ENCODE data around the gene PRKCZ. TPM values are rescaled to one million over a fixed set of nuclear protein-coding genes. Genes with fewer than 3 reads are reported as not detected.

Gene PRKCZ
- total and polyA plus RNA-seq, 7 donors: 0.07 to 2.3 (median 0.42) TPM; not detected in 1

DNA sequence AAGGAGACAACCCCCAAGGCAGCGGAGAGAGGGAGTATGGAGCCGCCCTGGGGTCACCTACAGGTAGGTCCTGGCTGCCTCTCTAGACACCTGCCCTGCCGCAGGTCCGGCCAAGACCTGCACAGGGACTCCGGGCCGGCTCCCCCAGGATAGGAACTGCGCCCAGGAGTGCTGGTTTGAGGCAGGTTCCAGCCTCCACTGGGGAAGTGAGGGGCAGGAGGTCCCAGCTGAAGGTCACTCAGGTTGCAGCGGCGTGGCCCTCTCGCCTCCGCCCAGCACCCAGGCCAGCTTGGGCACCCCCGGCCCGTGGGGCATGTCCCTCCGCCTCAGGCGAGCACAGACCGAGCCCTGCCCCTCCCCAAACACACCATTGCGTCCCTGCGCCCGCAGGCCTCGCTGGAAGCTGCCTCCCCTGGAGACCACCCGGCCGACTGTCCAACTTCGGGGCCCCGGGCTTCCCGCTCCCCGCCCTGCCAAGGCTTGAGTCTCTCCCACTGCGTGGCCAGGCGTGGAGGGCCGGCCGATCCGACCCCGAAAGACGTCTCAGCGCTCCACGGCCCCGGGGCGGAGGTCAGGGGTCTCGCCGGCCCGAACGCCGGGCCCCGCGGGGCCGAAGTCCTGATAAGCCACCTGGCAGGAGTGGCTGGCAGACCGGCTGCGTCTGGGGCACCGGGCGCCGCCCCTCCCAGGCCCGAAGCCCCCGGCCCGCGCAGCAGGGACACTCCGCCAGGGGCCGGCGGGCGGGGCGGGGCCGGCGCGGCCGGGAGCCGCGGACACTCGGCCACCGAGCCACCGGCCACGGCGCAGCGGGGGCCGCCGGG, 176.5 kb downstream of the PRKCZ start:
- Histone ChIP-seq H3K36me3 (ENCODE audit: insufficient read depth in 1 of 2, low read depth in 1 of 2) (no peaks in the 10 kb centered on the region), H3K27me3 (ENCODE audit: insufficient read depth in 3 of 3, low read length in 2 of 3) (no peaks in the 10 kb centered on the region), H3K4me3 (peak overlapping the region; percentile 87), H3K4me1 (peaks cover 23% of the 10 kb centered on the region), H3K27ac (peak overlapping the region; percentile 99), H3K9me3 (no peaks in the 10 kb centered on the region)
- DNase-seq (peak in 1 of 2 donors; percentile 22), ATAC-seq (peak in 2 of 4 donors; percentile 0 to 10)
- TF ChIP-seq, protein P1, sequence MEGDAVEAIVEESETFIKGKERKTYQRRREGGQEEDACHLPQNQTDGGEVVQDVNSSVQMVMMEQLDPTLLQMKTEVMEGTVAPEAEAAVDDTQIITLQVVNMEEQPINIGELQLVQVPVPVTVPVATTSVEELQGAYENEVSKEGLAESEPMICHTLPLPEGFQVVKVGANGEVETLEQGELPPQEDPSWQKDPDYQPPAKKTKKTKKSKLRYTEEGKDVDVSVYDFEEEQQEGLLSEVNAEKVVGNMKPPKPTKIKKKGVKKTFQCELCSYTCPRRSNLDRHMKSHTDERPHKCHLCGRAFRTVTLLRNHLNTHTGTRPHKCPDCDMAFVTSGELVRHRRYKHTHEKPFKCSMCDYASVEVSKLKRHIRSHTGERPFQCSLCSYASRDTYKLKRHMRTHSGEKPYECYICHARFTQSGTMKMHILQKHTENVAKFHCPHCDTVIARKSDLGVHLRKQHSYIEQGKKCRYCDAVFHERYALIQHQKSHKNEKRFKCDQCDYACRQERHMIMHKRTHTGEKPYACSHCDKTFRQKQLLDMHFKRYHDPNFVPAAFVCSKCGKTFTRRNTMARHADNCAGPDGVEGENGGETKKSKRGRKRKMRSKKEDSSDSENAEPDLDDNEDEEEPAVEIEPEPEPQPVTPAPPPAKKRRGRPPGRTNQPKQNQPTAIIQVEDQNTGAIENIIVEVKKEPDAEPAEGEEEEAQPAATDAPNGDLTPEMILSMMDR (IDR thresholded peaks at IDR 0.05): no peak
- intact Hi-C loops (cut with DNase I): no loop called here
- WGBS, 3 donors: 17 to 25% (median 22%) methylated on average over 54 to 73 of the region's 73 CpGs

GRCh38 chr1:2227346-2228156, 177.3 kb downstream of the PRKCZ start:
- H3K4me3 ChIP-seq: peak overlapping the region; percentile 87
- H3K9me3 ChIP-seq: no peaks in the 10 kb centered on the region
- peaks cover 31% of the 10 kb centered on the region for H3K4me1 ChIP-seq
- H3K36me3 ChIP-seq (ENCODE audit: insufficient read depth in 1 of 2, low read depth in 1 of 2): no peaks in the 10 kb centered on the region
- H3K27ac ChIP-seq: peak overlapping the region; percentile 99
- WGBS, 3 donors: 0 to 1% (median 0%) methylated on average over 27 to 126 of the region's 129 CpGs
- TF ChIP-seq, protein P1 (IDR thresholded peaks at IDR 0.05): peak; percentile 8
- intact Hi-C loops (cut with DNase I): no loop called here
- peak; percentile 96 to 99 for DNase-seq
- ATAC-seq: peak; percentile 89 to 93 (median 91)
- H3K27me3 ChIP-seq (ENCODE audit: insufficient read depth in 3 of 3, low read length in 2 of 3): no peaks in the 10 kb centered on the region

DNA sequence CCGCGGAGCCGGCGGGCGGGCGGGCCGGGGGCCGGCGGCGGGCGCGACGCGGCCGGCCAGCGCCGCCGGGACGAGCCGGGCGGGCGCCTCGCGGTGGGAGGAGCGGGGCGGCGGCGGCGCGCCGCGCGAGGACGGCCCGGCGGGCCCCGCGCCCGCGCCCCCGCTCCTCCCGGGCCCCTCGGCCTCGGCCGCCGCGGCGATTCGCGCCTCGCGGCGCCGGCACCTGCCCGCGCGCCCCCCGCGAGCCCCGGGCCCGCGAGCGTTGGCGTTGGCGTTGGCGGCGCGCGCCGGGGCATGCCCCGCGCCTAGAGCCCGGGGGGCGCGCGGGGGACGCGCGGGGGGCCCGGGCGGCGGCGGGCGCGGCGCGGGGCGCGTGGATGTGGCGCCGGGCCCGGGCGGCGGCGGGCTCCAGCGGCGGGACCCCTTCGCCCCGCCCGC, 178.0 kb downstream of the PRKCZ start, which contains the start of gene SKI:
SKI (plus strand) TSS at position 163 of the 438 bp plus-strand sequence. CDS start 448 bp downstream, outside the sequence.
- Histone ChIP-seq H3K27ac (peak within 1 kb of the TSS; percentile 99), H3K4me1 (peaks cover 36% of the 10 kb centered on the region), H3K9me3 (no peaks in the 10 kb centered on the region), H3K27me3 (ENCODE audit: insufficient read depth in 3 of 3, low read length in 2 of 3) (no peaks in the 10 kb centered on the region), H3K36me3 (ENCODE audit: insufficient read depth in 1 of 2, low read depth in 1 of 2) (no peaks in the 10 kb centered on the region), H3K4me3 (peak within 1 kb of the TSS; percentile 87)
- 0 to 1% methylated on average over 5 to 95 of the region's 100 CpGs; no CpG with 5 or more reads in 1 of the 3 donors for WGBS, 3 donors
- intact Hi-C loops (cut with DNase I): no loop called here
- TF ChIP-seq, protein P1 (IDR thresholded peaks at IDR 0.05): no peak
- DNase-seq (no peak), ATAC-seq (no peak)

DNA sequence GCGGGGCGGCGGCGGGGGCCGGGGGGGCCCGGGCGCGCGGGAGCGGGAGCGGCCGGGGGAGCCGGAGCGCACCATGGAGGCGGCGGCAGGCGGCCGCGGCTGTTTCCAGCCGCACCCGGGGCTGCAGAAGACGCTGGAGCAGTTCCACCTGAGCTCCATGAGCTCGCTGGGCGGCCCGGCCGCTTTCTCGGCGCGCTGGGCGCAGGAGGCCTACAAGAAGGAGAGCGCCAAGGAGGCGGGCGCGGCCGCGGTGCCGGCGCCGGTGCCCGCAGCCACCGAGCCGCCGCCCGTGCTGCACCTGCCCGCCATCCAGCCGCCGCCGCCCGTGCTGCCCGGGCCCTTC, 178.5 kb downstream of the PRKCZ start:
- no peaks in the 10 kb centered on the region for H3K36me3 ChIP-seq (ENCODE audit: insufficient read depth in 1 of 2, low read depth in 1 of 2)
- TF ChIP-seq, protein P1 (IDR thresholded peaks at IDR 0.05): no peak
- intact Hi-C loops (cut with DNase I): no loop called here
- H3K4me1 ChIP-seq: peaks cover 40% of the 10 kb centered on the region
- 0% methylated on average over 9 to 50 of the region's 50 CpGs for WGBS, 3 donors
- ATAC-seq (no peak), DNase-seq (no peak)
- H3K27me3 ChIP-seq (ENCODE audit: insufficient read depth in 3 of 3, low read length in 2 of 3): no peaks in the 10 kb centered on the region
- H3K4me3 ChIP-seq: peak overlapping the region; percentile 71
- peak overlapping the region; percentile 89 for H3K27ac ChIP-seq
- H3K9me3 ChIP-seq: no peaks in the 10 kb centered on the region

Data from psoas muscle (tissue), 8 donors.